HG03575 (cell line): ENCODE data around the gene GRM2.

ENCODE experiments used
- ATAC-seq: cut with Tn5 transposase; IDR thresholded peaks from one replicate; pipeline ENCODE4 v1.9.1; 2021; ENCODE audit not compliant: unreplicated experiment, insufficient number of reproducible peaks, low FRiP score; ENCODE audit errors: extremely low read depth

GRM2 gene

DNA sequence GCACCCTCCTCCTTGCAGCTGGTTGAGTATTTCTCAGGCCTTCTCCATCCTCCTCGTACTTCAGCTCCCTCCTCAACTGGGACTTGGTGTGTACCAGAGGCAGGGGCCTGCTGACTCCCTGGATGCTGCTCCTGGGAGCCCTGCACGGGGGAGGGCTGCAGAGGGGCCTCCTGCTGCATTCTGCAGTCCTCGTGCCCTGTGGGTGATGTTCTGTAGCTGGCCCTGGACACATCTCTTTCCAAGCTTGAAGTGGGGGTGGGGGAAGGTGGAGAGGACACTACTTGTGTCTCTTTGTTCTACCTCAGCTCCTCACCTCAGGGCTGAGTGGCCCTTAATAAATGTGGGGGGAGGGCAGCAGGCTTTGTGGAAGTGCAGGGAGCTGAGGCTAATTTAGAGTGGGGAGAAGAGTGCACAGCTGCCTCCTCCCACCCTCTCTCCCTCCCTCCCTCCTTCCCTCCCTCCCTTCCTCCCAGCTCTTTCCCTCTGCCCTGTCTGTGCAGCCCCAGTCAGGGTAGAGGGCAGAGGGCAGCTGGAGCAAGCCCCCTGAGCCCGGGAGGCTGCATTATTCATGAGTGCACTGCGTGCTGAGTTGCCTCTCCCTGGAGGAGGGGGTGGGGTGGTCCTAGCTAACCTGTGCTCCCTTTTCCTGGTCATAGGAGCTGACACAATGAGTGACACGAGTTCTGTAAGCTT, 3.7 kb upstream of the GRM2 start:
- no peak for ATAC-seq

DNA sequence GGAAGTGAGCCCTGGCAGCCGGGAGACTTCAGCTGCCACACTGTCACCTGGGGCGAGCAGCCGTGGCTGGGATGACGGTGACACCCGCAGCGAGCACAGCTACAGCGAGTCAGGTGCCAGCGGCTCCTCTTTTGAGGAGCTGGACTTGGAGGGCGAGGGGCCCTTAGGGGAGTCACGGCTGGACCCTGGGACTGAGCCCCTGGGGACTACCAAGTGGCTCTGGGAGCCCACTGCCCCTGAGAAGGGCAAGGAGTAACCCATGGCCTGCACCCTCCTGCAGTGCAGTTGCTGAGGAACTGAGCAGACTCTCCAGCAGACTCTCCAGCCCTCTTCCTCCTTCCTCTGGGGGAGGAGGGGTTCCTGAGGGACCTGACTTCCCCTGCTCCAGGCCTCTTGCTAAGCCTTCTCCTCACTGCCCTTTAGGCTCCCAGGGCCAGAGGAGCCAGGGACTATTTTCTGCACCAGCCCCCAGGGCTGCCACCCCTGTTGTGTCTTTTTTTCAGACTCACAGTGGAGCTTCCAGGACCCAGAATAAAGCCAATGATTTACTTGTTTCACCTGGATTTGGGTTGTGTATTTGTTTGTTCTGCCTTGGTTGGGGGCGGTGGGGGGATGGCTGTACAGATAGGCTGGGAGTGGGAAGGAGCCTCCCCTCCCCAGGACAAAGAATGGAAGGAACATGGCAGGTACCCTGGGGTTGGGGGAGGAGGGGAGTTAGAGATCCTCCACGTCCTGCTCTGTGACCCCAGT, 2.9 kb upstream of the GRM2 start:
- no peak for ATAC-seq

DNA sequence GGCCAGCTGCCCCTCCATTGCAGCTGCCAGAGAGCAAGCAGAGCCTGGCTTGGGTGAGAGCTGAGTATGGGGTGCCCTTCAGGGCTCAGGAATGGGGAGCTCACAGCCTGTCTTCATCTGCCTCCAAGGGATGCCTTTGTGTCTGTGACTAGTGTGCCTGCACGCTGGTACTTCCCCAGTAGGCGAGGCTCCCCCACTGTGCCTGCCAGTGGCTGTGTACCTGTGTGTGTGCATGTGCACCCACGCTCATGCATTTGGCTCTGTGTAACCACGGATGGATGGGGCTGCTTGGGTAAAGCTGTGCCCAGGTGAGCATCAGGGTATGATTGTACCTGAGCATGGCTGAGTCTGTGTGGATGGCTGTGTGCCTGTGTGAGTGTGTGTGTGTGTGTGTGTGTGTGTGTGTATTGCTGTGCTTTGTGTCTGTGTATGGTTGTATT, 2.3 kb upstream of the GRM2 start:
- no peak for ATAC-seq

DNA sequence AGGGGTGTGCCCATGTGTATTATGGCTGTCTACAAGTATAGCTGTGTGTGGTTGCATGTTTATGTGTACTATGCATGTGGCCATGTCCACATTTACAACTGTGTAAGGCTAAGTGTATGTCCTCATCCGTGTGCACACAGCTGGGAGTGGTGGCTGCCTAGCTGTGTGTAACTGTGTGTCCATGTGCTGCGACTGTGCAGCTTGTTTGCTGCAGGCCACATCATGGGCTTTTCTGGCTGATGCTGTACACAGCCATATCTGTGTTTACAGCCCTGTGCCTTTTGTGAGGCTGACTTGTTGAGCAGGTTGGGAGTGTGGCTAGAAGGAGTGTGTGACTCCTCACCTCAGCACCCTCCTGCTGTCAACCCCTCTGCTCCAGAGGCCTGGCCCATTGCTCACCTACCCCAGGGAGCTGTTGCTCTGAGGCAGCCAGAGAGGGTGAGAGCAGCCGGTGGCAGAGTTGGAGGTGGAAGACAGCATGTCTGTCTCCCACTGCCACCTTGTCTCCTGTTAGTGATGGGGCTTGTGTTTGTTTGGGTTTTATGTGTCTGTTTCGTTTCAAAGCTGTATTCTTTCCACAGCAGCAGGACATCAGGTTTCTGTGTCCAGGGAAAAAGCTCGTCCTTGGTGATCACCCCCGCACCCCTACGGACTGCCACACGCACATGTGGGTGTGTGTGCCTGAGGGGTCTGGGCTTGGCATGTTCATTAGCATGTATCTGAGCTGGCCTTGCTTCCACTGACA, 1.4 kb upstream of the GRM2 start:
- ATAC-seq: no peak

DNA sequence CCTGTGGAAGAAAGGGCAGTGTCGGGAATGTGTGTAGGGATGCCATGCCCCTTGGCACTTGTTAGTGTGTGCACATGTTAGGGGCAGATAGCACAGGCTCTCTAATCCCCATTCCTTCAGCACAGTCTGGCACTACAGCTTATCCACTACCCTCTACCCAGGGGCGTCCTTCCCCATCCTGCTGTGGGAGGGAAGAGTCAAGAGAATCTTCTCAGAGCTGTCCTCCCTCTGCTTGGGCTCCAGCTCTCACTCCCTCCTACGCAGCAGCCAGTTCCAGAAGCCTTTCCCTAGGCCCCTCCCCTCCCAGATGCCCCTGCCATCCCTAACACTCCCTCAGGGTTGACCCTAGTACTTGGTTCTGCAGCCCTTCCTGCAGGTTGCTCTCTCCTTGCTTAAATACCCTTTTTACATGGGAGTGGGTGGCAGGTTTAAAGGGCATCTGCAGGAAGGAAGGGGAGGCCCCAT, 815 bp upstream of the GRM2 start:
- no peak for ATAC-seq

DNA sequence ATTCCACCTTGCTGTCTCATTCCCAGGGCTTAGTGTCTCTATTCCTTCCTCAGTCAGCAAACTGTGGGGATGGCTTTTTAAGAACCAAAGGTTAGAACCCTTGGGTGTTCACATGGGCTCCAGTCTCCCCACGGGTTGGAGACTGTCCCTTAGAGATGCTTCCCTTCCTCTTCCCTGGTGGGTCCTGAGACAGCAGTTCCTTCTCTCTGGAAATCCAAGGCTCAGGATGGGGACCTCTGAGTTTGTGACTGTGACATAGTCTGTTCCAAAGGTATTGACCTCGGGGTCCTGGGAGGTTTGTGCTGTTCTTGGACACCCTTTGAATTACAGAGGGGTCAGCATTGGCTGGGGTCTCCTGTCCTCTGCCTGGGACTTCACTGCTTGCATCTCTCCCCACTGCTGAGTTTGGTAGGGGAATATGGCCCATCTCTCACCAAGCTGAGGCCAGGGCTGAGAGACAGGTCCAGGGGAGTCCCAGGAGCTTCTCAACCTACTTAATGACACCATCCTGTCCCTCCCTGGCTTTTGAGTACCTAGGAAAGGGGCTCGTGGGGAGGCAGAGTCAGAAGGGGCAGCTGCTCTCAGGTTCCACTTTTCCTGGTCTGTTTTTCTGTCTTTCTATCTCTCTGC, 1.5 kb downstream of the GRM2 start:
- no peak for ATAC-seq

DNA sequence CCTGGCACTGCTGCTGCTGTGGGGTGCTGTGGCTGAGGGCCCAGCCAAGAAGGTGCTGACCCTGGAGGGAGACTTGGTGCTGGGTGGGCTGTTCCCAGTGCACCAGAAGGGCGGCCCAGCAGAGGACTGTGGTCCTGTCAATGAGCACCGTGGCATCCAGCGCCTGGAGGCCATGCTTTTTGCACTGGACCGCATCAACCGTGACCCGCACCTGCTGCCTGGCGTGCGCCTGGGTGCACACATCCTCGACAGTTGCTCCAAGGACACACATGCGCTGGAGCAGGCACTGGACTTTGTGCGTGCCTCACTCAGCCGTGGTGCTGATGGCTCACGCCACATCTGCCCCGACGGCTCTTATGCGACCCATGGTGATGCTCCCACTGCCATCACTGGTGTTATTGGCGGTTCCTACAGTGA, 2.1 kb downstream of the GRM2 start:
- ATAC-seq: no peak

DNA sequence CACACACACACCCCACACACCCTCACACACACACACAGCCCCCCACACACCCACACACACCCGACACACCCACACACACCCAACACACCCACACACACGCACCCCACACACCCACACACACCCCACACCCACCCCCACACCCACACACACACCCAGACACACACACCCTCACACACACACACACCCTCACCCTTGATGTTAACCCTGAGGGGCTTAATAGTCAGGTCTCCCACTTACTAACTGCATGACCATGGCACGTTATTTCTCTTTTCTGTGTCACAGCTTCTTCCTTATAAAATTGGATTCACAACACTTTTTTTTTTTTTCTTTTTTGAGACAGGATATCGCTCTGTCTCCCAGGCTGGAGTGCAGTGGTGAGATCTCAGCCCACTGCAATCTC, 2.8 kb downstream of the GRM2 start:
- no peak for ATAC-seq

DNA sequence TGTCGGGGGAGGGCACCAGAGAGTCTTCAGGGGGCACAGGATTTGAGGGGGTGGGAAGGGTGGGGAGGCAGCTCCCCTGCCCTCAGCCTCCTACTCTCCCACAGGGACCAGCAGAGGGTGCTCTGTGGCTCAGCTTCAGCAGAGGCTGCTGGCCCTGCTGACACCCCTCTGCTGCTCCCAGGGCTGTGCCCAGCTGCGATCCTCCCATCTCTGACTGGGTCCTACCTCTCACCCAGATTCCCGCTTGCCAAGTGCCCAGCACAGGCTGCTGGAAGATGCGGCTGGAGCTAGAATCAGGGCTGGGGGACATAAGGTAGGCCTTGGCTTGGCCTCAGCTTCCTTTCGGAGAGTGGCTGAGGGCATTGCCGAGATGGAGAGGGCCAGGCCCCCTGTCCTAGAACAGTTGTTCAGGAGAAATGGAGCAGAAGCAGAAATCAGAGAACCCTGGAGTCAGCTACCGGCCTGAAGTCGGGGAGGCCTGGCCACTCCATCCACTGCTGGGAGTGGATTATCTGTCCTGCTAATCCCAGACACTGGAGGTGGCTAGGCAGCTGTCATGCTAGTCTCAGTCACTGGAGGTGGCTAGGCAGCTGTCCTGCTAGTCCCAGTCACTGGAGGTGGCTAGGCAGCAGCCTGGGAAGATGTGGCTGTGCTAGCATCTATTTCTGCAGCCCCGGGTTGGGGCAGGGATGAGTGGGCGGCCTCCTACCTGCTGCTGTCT, 3.9 kb downstream of the GRM2 start:
- ATAC-seq: no peak

DNA sequence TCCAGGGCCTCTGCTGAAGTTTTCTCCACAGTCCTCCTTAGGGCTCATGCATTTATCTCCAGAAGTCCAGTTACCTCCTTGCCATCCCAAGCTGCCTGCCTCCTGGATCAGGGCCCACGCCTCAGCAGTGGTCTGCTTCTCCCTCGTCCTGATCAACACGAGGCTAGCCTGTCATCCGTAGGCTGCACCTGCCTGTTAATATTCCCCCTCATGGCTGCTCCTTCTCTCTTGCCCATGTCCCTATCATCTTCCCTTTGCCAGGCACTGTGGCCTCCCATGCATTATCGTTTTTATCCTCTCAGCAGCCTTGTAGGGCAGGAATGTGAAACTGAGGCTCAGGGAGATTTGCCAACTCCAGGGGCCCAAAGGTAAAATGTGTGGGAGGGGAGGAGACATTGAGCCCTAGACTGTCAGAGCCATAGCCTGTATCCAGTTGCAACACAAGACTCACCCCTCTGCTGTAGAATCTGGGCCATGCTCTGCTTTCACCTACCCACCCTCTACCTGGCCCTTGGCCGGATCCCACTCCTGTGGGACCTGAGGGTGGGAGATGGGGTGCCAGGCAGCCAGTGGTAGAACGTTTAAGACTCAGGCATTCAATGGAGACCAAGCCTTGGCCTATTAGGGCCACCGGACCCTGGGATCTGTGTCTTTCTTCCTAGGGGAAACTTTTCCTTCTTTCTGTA, 4.6 kb downstream of the GRM2 start:
- no peak for ATAC-seq

DNA sequence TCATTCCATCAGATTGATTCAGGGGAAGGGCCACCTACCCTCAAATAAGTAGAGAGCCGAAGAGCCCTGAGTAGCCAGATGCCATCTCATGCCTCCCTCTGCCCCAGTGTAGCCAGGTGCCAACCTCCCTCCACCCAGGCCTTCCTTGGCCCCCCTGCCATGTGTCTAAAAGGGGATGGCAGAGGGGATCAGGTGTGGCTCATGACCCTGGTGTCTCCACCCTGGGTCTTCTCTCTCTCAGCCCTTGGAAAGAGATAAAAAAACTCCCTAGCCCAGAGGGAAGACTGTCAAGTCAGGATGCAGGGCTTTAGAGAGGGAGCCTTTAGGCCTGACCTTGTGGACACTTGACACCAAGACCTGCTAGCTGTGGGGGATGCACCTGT, 5.2 kb downstream of the GRM2 start:
- ATAC-seq: no peak

DNA sequence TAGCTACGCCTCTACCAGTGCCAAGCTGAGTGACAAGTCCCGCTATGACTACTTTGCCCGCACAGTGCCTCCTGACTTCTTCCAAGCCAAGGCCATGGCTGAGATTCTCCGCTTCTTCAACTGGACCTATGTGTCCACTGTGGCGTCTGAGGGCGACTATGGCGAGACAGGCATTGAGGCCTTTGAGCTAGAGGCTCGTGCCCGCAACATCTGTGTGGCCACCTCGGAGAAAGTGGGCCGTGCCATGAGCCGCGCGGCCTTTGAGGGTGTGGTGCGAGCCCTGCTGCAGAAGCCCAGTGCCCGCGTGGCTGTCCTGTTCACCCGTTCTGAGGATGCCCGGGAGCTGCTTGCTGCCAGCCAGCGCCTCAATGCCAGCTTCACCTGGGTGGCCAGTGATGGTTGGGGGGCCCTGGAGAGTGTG, 5.7 kb downstream of the GRM2 start:
- ATAC-seq: no peak

DNA sequence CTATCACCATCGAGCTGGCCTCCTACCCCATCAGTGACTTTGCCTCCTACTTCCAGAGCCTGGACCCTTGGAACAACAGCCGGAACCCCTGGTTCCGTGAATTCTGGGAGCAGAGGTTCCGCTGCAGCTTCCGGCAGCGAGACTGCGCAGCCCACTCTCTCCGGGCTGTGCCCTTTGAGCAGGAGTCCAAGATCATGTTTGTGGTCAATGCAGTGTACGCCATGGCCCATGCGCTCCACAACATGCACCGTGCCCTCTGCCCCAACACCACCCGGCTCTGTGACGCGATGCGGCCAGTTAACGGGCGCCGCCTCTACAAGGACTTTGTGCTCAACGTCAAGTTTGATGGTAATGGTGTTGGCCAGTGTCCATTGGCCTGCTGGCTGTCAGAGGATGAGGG, 6.1 kb downstream of the GRM2 start:
- no peak for ATAC-seq

DNA sequence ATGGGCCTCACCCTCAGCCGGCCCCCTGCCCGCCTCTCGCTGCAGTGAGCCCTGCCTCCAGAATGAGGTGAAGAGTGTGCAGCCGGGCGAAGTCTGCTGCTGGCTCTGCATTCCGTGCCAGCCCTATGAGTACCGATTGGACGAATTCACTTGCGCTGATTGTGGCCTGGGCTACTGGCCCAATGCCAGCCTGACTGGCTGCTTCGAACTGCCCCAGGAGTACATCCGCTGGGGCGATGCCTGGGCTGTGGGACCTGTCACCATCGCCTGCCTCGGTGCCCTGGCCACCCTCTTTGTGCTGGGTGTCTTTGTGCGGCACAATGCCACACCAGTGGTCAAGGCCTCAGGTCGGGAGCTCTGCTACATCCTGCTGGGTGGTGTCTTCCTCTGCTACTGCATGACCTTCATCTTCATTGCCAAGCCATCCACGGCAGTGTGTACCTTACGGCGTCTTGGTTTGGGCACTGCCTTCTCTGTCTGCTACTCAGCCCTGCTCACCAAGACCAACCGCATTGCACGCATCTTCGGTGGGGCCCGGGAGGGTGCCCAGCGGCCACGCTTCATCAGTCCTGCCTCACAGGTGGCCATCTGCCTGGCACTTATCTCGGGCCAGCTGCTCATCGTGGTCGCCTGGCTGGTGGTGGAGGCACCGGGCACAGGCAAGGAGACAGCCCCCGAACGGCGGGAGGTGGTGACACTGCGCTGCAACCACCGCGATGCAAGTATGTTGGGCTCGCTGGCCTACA, 8.5 kb downstream of the GRM2 start:
- ATAC-seq: no peak

DNA sequence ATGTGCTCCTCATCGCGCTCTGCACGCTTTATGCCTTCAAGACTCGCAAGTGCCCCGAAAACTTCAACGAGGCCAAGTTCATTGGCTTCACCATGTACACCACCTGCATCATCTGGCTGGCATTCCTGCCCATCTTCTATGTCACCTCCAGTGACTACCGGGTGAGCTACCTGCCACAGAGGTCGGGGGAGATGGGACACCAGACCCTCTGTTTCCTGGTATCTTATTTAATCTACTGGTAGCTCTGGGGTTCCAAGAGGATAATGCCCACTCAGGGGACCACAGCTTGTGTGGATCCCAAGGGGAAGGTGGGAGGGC, 9.1 kb downstream of the GRM2 start:
- no peak for ATAC-seq

DNA sequence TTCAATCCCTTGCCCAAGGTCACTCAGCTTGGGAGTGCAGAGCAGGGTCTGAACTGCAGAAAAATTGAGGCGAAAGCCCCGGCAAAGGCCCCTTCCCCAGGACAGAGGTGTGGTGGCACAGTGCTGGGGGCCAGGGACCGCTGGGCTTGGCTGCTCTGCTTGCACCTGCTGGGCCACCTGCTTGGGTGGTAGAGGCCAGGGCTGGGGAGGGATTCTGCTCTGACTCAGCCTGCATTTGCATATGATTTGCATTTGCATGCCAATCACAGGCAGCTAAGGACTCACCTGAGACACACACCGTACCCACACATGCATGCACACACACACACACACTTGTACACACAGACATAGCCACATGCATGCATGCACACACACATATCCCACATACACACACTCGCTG, 9.9 kb downstream of the GRM2 start:
- ATAC-seq: no peak

DNA sequence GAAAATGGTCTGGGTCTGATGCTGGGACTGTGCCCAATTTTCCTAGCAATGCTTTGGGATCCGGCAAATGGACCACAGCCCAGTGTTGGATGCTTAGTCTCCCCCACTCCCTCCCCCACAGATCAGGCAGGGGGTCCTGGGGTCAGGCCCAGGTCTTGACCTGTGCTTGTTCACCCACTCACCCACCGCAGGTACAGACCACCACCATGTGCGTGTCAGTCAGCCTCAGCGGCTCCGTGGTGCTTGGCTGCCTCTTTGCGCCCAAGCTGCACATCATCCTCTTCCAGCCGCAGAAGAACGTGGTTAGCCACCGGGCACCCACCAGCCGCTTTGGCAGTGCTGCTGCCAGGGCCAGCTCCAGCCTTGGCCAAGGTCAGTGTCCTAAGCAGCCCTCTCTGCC, 10.6 kb downstream of the GRM2 start:
- no peak for ATAC-seq

DNA sequence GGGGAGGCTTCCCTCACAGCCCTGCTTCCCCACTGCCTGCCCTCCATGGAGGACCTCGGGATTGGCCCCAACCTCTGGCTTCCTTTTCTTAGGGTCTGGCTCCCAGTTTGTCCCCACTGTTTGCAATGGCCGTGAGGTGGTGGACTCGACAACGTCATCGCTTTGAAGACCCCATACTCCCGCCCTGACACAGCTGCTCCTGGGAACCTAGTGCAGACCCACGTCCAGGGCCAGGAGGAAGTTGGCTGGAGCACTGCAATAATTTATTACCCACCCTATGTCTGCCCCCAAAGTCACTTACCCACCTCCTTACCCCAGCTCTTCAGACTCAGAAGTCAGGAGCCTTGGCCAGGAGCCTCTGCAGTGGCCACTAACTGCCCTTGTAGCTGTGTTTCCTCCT, 11.1 kb downstream of the GRM2 start:
- no peak for ATAC-seq
